GM12872 (cell line): Measurements from ENCODE around the gene WIZ.

Source experiments
- CTCF ChIP-seq: IDR thresholded peaks from 3 replicates; pipeline ENCODE4 v1.5.1; 2011; ENCODE audit warnings: low read depth, mild to moderate bottlenecking, low read length, moderate library complexity; ENCODE audit not compliant: insufficient read depth

The WIZ gene

GRCh38 chr19:15427991-15428471 lies 21.7 kb downstream of the WIZ start:
- TF ChIP-seq CTCF: no peak

GRCh38 chr19:15427350-15427700 lies 22.4 kb downstream of the WIZ start:
- no peak for TF ChIP-seq CTCF

GRCh38 chr19:15426485-15427349 lies 23.0 kb downstream of the WIZ start:
- no peak for TF ChIP-seq CTCF

GRCh38 chr19:15425321-15425950 lies 24.3 kb downstream of the WIZ start:
- no peak for TF ChIP-seq CTCF

GRCh38 chr19:15424692-15425272 lies 25.0 kb downstream of the WIZ start:
- no peak for TF ChIP-seq CTCF

- no peak for TF ChIP-seq CTCF
These were observed 25.6 kb downstream of the WIZ start for GRCh38 chr19:15424121-15424520.

- no peak for TF ChIP-seq CTCF
These were observed 26.6 kb downstream of the WIZ start for GRCh38 chr19:15423130-15423529.
